GM12892 (cell line): Measurements from ENCODE around the gene ATG10.

Source experiments
- POLR2A ChIP-seq: IDR thresholded peaks from 2 replicates; pipeline ENCODE4 v1.6.1; 2011; ENCODE audit warnings: low read depth, low read length, control low read depth
- POLR2AphosphoS5 ChIP-seq: IDR thresholded peaks from 2 replicates; pipeline ENCODE4 v1.6.1; 2011; ENCODE audit warnings: low read depth, low read length, control low read depth

GRCh38 chr5:82142928-82143577 is 171.2 kb downstream of the ATG10 start:
- TF ChIP-seq POLR2AphosphoS5 (no peak), POLR2A (no peak)
